Activated CD4-positive, alpha-beta T cell treated with anti-CD3 and anti-CD28 coated beads, Interleukin-2, amount 50 U/mL, for 4 hours (primary cell): ENCODE data around the gene PRMT6.
"Not testable (repeated sequence)": the region's sequence is repeated elsewhere in the genome, so short reads cannot be mapped to it uniquely, and the experiment has no call there.

Experiments
- DNase-seq, 2 experiments: peaks; one replicate each; pipeline ENCODE4 v3.0.0-alpha.2; 2020

Gene PRMT6

DNA sequence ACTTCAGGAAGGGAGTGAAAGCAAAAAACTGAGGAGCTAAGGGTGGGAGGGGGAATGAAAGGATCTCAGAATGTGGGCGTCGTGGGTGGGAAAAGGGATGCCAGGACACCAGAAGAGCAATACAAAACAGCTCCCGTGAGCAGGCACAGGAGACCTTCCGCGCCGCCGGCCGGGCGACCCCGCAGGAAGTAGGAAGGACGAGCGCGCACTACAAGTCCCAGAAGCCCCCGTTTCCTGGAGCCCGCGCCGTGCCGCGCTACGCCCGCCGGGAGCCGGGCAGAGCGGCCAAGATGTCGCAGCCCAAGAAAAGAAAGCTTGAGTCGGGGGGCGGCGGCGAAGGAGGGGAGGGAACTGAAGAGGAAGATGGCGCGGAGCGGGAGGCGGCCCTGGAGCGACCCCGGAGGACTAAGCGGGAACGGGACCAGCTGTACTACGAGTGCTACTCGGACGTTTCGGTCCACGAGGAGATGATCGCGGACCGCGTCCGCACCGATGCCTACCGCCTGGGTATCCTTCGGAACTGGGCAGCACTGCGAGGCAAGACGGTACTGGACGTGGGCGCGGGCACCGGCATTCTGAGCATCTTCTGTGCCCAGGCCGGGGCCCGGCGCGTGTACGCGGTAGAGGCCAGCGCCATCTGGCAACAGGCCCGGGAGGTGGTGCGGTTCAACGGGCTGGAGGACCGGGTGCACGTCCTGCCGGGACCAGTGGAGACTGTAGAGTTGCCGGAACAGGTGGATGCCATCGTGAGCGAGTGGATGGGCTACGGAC, at the start of gene PRMT6:
Gene PRMT6 (plus strand): TSS at position 249 of the 771 bp plus-strand sequence. CDS start 42 bp downstream, at position 291.
- peak; percentile 74 to 77 for DNase-seq

DNA sequence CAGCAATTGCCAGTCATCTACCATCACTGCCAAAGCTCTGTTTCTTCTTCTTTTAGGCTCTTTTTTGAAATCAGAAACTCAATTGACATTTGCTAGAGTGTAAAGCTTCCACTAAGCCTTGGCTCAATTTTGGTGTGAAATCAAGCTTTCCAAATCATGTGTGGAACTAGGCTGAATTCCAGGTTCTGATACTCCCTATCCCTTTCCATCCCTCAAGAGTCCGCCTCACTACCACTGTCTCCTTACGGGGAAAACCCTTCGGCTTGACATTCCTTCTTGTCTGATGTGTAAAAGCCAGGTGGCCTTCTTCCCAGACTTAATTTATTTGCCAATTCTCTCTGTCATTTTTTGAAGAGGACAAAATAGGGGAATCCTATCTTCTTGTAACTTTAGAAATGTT, 47.2 kb upstream of the PRMT6 start:
- DNase-seq: no peak

DNA sequence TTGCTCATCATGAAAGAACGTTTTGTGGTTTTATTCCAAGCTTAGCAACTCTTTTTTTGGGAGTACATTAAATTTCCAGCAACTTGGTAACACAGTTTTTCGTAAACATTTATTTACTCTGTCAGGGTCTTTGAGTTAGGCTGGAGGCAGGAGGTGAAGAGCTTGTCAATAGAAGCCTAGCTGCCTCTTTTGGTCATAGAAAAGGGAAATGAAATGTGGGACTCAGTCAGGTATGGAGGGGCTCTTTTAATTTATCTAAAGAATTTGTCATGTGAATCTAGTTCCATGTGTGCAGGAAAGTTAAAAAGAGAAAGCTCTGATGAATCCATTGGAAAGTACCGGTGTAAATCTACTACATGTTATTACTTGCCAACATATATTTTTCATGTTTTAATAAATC, 45.9 kb upstream of the PRMT6 start:
- no peak for DNase-seq

DNA sequence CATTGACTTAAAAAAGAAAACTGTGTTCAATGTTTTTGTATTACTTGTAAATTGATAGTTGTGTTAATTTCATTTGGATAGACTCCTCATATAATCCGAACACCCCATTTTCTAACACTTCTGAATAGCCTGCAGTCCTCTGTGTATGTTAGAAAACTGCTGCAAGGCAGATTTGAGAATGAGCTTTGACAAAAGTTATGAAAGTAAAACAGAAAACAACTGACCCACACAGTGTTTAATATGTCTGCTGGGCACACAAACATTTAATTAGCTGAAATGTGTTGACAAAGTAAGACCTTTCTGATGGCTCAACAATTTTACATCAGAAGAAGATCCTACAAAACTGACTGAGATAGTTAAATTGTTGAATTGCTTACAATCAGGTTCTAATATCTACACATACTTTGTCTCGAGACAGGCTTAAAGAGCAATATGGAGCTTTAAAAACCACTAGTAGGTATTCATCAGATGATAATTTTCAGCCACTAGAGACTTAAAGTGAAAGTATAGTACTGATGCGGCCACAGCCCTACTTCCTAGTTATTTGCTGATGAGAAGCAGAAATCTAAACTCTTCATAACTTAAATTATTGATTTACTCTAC, 40.0 kb upstream of the PRMT6 start:
- DNase-seq: no peak

DNA sequence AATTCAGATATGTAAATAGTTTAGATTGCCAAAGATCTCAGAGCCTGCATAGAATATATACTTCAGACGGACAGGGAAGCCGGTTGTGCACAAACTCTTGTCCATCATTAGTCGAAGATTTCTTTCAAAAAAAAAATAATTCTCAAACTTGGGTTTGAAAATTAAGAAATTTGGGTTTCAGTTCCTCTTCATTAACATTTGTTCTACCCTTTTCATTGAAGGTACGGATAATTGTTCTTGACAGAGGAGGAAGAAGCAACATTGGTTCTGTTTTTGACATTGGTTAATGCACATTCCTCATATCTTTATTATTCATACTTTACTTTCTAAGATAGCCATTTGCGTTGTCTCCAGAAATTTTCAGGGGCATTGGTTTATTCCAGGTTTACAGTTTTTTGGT, 38.0 kb upstream of the PRMT6 start:
- DNase-seq: no peak

DNA sequence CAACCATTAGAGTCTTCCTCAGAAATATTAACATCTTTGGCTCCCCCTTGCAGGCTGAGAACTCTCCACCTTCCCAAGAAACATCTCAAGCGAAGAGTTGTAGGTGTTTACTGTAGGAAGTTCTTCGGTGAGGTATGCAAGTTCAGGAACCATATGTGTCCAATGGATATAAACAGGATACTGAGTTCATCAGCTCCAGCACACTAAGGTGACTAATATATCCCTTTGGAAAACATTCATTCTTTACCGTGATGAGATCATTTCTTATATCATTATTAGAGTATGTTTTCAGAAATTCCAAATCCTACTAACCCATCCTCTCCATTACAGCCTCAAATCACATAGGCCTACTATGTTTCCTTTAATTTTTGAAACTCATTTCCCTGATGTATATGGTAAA, 37.3 kb upstream of the PRMT6 start:
- no peak for DNase-seq

DNA sequence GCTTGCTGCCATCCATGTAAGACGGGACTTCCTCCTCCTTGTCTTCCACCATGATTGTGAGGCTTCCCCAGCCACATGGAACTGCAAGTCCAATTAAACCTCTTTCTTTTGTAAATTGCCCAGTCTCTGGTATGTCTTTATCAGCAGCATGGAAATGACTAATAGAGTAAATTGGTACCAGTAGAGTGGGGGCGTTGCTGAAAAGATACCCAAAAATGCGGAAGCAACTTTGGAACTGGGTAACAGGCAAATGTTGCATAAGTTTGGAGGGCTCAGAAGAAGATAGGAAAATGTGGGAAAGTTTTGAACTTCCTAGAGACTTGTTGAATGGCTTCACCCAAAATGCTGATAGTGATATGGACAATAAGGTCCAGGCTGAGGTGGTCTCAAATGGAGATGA, 17.6 kb upstream of the PRMT6 start:
- not testable (repeated sequence) for DNase-seq

DNA sequence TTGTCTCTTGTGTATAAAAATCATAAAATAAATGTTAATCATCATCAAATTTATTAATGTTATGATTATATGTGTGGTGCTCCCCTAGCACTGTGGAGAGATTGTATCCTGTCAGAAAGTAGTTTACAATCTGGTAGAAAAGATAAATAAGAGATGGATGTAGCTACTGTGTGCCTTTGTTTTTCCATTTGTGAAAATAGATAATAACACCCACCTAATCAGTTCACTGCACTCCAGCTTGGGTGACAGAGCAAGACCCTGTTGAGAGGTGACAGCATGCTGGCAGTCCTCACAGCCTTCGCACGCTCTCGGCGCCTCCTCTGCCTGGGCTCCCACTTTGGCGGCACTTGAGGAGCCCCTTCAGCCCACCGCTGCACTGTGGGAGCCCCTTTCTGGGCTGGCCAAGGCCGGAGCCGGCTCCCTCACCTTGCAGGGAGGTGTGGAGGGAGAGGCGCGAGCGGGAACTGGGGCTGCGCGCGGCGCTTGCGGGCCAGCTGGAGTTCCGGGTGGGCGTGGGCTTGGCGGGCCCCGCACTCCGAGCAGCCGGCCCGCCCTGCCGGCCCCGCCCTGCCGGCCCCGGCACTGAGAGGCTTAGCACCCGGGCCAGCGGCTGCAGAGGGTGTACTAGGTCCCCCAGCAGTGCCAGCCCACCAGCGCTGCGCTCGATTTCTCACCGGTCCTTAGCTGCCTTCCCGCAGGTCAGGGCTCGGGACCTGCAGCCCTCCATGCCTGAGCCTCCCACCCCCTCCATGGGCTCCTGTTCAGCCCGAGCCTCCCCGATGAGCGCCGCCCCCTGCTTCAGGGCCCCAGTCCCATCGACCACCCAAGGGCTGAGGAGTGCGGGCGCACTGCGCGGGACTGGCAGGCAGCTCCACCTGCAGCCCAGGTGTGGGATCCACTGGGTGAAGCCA, 11.9 kb upstream of the PRMT6 start:
- not testable (repeated sequence) for DNase-seq

DNA sequence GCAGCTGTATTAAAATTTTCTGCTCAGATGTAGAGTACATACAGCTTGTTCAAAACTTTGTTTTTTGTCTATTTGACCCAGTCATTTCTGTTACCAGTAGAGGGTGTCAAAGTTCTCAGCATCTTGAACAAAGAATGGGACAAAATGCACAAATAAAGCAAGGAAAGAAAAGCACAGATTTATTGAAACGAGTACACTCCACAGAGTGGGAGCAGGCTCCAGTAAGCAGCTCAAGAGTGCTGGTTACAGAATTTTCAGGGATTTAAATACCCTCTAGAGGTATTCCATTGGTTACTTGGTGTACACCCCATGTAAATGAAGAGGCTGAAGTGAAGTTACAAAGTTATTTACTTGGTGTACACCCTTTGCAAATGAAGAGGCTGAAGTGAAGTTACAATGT, 8.9 kb upstream of the PRMT6 start:
- DNase-seq: no peak

DNA sequence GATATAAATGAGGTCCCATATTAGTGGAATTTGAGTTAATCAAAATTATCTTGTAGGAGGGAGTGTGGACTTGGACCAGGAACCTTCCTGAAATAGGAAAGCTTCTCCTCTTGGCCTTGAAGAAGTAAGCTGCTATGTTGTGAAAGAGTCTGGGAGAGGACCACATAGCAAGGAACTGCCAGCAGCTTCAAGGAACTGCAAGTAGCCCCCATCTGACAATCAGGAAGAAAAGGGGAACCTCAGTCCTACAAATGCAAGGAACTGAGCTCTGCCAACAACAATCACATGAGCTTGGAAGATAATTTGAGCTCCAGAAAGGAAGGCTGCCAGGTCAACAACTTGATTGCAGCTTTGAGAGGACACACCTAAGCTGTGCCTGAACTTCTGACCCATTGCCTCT, 8.2 kb upstream of the PRMT6 start:
- no peak for DNase-seq

DNA sequence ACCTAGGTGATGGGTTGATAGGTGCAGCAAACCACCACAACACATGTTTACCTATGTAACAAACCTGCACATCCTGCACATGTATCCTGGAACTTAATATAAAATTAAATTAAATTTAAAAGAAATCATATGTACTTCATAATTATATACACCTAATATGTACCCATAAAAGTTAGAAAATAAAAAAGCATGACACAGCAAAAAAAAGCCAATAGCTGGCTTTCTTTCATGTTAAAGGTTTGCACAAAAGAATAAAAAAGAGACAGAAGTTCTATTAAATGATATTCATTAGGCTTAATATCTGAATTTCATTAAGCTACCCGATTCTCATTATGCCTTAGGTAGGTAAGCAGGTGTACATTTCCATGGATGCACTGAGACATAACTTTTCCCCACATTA, 5.2 kb upstream of the PRMT6 start:
- DNase-seq: no peak

DNA sequence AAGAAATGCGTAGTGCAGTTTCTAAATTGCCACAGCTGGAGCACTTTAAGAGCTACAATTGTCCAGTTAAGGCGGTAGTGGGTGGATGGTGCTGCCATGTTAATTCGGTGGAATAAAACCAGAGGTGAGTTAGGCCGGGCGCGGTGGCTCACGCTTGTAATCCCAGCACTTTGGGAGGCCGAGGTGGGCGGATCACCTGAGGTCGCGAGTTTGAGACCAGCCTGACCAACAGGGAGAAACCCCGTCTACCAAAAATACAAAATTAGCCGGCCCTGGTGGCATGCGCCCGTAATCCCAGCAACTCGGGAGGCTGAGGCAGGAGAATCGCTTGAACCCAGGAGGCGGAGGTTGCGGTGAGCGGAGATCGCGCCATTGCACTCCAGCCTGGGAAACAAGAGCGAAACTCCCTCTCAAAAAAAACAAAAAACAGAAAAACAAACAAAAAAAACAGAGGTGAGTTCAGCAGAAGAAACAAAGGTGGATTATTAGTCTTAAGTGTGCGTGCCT, 502 bp upstream of the PRMT6 start:
- not testable (repeated sequence) for DNase-seq

DNA sequence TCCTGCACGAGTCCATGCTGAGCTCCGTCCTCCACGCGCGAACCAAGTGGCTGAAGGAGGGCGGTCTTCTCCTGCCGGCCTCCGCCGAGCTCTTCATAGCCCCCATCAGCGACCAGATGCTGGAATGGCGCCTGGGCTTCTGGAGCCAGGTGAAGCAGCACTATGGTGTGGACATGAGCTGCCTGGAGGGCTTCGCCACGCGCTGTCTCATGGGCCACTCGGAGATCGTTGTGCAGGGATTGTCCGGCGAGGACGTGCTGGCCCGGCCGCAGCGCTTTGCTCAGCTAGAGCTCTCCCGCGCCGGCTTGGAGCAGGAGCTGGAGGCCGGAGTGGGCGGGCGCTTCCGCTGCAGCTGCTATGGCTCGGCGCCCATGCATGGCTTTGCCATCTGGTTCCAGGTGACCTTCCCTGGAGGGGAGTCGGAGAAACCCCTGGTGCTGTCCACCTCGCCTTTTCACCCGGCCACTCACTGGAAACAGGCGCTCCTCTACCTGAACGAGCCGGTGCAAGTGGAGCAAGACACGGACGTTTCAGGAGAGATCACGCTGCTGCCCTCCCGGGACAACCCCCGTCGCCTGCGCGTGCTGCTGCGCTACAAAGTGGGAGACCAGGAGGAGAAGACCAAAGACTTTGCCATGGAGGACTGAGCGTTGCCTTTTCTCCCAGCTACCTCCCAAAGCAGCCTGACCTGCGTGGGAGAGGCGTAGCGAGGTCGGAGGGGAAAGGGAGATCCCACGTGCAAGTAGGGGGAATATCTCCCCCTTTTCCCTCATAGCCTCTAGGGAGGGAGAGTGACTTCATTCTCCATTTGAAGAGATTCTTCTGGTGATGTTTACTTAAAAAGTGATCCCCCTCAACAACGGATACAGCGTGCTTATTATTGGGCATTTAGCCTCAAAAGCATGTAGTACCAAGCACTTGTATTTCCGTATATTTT, 991 bp downstream of the PRMT6 start:
- DNase-seq: peak; percentile 8 to 12

DNA sequence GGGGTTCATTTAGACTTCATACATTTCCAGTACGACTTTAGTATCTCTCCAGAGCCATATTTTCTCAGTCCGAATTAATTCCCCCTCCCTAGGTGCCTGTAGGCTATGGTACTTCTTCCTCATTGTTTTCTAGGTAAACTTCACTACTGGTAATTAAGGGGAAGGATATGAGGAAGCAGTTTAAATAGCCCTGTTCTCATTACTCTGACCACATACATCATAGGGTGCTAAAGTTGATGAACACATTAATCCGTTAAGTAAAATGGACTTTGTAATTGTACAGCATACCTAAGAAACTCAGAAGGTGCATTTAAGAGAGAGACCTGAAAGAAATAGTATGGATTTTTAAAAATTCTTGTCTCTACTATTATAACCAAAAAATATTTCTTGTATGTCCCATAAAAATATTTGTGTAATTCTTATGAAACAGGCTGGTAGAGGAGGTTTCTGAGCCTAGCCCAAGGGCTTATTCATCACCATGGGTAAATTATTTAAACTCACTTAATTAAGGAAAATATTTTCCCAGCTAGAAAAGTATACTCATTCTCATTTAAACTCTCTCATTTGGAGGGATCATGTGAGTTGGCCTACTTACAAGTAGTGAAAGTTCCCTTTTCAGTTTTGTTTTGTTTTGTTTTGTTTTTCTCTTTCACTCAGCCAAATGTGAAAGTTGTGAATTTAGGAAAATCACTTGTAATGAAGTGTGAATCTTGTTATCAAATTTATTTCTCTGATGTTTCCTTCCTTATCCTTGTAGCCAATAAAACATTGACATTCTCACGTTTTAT, 2.0 kb downstream of the PRMT6 start:
- no peak for DNase-seq

DNA sequence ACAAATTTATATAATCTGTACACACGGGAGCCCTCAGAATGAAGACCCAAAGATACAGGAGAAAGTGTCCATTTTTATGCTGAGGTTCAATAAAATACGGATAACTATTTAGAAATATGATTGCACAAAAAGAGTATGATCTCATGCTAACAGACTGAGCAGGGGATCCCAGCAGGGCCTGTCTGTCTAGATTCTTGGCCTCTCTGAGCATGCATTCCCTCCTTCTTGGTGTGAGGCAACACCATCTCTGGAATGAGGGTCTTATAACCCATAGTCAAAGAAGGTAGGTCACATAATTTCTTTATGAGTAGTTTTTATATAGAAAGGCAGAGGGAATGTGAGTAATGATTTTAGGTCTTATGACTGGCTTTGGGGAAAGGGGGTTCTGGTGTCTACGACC, 5.4 kb downstream of the PRMT6 start:
- no peak for DNase-seq

DNA sequence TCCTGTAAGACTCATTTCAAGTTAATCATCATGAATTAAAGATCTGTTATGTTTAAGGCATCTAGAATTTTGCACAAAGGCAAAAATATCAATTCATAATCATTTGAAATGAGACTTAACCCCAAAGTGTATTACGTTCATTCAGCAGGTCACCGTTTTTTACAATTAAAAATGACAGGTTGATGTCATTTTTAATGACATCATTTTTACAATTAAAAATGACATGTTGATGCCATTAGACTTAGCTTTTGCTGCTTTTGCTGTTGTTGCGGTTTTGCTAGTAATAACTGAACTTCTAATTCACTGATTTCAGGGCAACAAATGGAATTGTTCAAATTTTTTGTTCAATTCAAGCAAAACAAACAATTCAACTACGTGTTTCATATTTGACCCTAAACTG, 17.0 kb downstream of the PRMT6 start:
- DNase-seq: no peak

DNA sequence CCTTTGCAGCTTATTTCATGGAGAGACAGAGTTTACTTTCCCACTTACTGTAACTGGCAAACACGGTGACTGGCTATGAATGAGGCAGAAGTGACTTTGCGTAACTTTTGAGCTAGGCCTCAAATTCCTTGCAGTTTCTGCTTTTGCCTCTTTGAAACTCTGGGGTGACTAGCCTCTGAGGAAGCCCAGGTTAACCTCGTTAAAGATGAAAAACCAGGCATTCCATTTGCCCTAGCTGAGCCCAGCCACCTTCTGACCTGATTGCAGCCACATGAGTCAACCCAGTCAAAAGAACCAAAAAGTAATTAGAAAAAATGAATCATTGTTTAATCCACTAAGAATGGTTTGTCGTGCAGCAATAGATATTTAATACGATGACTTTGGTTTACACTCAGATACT, 20.4 kb downstream of the PRMT6 start:
- DNase-seq: no peak

DNA sequence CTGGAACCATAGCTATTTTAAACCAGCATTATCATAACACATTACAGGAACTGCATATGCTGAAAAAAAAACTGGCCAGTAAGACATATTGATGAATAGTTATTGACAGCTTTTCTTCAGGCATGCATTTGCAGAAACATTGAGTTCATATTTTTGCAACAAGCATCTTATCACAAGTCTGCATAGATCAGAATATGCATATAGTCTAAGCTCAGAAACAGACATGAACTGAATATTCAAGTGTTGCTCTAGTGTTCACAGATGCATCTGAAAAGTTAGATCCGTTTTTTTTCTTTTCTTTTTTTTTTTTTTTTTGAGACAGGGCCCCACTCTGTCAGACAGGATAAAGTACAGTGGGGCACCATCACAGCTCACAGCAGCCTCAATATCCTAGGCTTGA, 22.8 kb downstream of the PRMT6 start:
- no peak for DNase-seq

DNA sequence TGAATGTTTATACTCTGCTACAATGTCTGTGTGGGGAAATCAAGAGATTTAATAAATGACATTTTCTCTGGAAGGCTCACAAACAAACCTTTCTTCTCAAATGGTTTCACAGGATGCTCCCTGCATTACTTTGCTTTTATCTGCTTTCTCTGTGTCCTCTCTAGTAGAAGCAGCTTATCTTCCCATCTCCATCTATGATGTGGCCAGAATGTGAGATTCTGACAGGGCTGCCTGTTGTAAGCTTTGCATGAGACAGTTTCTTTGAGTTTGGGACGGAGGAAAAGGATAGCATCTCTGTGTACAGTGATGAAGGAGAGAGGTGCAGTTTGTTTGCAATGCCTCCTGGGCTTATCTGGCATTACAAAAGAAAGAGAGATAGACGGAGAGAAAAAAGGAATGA, 24.6 kb downstream of the PRMT6 start:
- no peak for DNase-seq

DNA sequence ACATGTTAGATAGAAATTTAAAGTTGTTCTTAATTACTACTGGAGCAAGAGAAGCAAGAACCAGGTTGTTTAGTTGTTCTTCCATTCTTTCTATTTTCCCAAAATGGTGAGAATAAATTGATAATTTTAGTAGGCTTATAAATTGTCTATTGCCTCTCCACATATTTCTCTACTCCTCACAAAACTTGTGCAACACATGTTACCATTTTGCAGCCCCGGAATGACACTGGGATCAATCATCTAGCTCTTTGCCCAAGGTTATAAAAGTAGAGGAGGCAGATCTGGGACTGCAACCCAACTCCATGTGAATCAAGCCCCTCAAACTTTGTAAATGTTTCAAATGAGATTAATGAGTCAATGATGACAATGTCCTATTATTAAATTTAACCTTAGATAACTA, 34.9 kb downstream of the PRMT6 start:
- DNase-seq: no peak

DNA sequence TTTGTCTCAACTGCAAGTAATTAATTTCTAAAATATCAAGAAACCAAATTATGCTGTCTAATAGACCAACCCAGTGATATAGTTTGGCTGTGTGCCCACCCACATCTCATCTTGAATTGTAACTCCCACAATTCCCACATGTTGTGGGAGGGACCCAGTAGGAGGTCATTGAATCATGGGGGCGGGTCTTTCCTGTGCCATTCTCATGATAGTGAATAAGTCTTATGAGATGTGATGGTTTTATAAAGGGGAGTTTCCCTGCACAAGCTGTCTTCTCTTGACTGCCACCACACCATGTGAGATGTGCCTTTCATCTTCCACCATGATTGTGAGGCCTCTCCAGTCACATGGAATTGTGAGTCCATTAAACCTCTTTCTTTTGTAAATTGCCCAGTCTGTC, 36.9 kb downstream of the PRMT6 start:
- not testable (repeated sequence) for DNase-seq

DNA sequence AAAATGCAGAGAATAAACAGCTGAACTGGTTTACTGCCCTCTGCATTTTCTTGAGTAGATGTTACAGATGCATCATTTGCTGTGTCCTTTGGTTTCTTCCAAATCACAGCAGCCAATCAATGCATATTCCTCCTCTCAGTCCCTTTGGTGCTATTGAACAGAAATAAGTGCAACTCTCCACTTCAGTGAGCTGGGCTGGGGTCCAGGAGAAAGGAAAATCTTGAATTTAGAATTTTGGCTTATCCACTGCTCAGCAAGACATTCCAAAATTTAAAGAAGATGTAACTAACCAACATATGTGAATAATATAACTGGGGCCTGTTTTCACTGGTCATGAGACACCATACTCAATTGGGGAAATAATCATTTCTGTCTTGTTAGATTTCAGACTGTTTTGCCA, 39.2 kb downstream of the PRMT6 start:
- DNase-seq: no peak
